ENCODE results near the gene GPC3.

DNA sequence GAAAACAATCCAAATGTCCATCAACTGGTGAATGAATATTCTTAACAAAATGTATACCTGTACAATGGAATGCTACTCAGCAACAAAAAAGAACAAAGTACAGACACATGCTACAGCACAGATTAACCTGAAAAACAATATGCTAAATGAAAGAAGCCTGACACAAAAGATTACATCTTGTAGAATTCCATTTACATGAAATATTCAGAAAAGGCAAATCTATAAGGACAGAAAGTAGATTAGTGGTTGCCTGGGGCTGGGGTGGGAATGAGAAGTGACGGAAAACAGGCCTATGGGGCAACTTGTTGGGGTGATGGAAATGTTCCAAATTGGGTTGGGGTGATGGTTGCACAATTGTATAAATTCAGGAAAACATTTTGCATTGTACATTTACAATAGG lies 351.0 kb downstream of the GPC3 start:
- TF ChIP-seq, protein P1, sequence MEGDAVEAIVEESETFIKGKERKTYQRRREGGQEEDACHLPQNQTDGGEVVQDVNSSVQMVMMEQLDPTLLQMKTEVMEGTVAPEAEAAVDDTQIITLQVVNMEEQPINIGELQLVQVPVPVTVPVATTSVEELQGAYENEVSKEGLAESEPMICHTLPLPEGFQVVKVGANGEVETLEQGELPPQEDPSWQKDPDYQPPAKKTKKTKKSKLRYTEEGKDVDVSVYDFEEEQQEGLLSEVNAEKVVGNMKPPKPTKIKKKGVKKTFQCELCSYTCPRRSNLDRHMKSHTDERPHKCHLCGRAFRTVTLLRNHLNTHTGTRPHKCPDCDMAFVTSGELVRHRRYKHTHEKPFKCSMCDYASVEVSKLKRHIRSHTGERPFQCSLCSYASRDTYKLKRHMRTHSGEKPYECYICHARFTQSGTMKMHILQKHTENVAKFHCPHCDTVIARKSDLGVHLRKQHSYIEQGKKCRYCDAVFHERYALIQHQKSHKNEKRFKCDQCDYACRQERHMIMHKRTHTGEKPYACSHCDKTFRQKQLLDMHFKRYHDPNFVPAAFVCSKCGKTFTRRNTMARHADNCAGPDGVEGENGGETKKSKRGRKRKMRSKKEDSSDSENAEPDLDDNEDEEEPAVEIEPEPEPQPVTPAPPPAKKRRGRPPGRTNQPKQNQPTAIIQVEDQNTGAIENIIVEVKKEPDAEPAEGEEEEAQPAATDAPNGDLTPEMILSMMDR (IDR thresholded peaks at IDR 0.05), result no peak
- TF ChIP-seq POLR2A (IDR thresholded peaks at IDR 0.05) (no peak), POLR2AphosphoS5 (IDR thresholded peaks at IDR 0.05; ENCODE audit: insufficient read depth in 1 of 2, low read depth in 1 of 2) (no peak)
